OCI-LY7 (cell line): ENCODE data around the gene TTC16. TPM values are rescaled to one million over a fixed set of nuclear protein-coding genes. Genes with fewer than 3 reads are reported as not detected.

Source experiments
- BruUV-seq: library from RNA; stranded (reverse); fragments of 400-500 nt; replicated peaks from 2 replicates; lab custom pipeline; 2021; lab: Mats Ljungman, UMichigan
- CTCF ChIA-PET: fragments of 300-600 bp; sonication (Branson Sonifier 250); formaldehyde crosslinking; loops from one replicate; lab custom pipeline; 2022; ENCODE audit warnings: antibody characterized with exemption; ENCODE audit not compliant: unreplicated experiment; lab: Charles Lee
- POLR2A ChIA-PET: fragments of 300-600 bp; sonication (Branson Sonifier 250); formaldehyde crosslinking; loops from one replicate; lab custom pipeline; 2022; ENCODE audit warnings: antibody characterized with exemption; lab: Charles Lee
- DNase-seq: peaks from one replicate; pipeline ENCODE4 v3.0.0-alpha.2; 2015; ENCODE audit warnings: low spot score
- H2AFZ ChIP-seq: fragments of 200-600 bp; sonication (generic), shearing (Covaris generic); 2 replicates; pipeline ENCODE4 v1.6.1; 2014; ENCODE audit warnings: mild to moderate bottlenecking, antibody characterized with exemption, low read length, moderate library complexity
- H3K27ac ChIP-seq: fragments of 200-600 bp; sonication (generic); 2 replicates; pipeline ENCODE4 v1.5.1; 2014; ENCODE audit warnings: mixed run types, low read depth, mild to moderate bottlenecking, moderate library complexity, low read length, inconsistent platforms; ENCODE audit not compliant: poor library complexity, severe bottlenecking
- H3K36me3 ChIP-seq: fragments of 200-600 bp; sonication (generic); 2 replicates; pipeline ENCODE4 v1.6.1; 2014; ENCODE audit warnings: mild to moderate bottlenecking, antibody characterized with exemption, low read length, moderate library complexity, mixed read lengths; ENCODE audit not compliant: insufficient read depth
- H3K4me1 ChIP-seq: fragments of 200-600 bp; sonication (generic); 2 replicates; pipeline ENCODE4 v1.5.1; 2014; ENCODE audit warnings: mild to moderate bottlenecking, low read length; ENCODE audit not compliant: insufficient read depth, poor library complexity, severe bottlenecking
- H3K4me2 ChIP-seq: fragments of 200-600 bp; sonication (generic); 2 replicates; pipeline ENCODE4 v1.6.1; 2014; ENCODE audit warnings: mild to moderate bottlenecking, low read length
- H3K4me3 ChIP-seq: fragments of 200-600 bp; sonication (generic); 2 replicates; pipeline ENCODE4 v1.5.1; 2014; ENCODE audit warnings: mild to moderate bottlenecking, low read depth, low read length; ENCODE audit not compliant: poor library complexity, severe bottlenecking
- H3K79me2 ChIP-seq: fragments of 200-600 bp; sonication (generic); 2 replicates; pipeline ENCODE4 v1.6.1; 2016; ENCODE audit warnings: low read depth, mild to moderate bottlenecking, low read length, moderate library complexity, mixed read lengths; ENCODE audit not compliant: insufficient read depth
- H3K9me2 ChIP-seq: fragments of 200-600 bp; sonication (generic); 2 replicates; pipeline ENCODE4 v1.6.1; 2016; ENCODE audit warnings: mild to moderate bottlenecking, low read length, mixed read lengths; ENCODE audit not compliant: insufficient read depth
- H3K9me3 ChIP-seq: fragments of 200-600 bp; sonication (generic); 2 replicates; pipeline ENCODE4 v1.6.1; 2014; ENCODE audit warnings: mild to moderate bottlenecking, mixed run types, low read length, mixed read lengths
- H4K20me1 ChIP-seq: fragments of 200-600 bp; sonication (generic); 2 replicates; pipeline ENCODE4 v1.6.1; 2014; ENCODE audit warnings: mild to moderate bottlenecking, antibody characterized with exemption, low read length, moderate library complexity, mixed read lengths; ENCODE audit not compliant: insufficient read depth
- EZH2phosphoT487 ChIP-seq: fragments of 200-600 bp; sonication (generic); IDR thresholded peaks from 2 replicates; pipeline ENCODE4 v1.6.1; 2018; ENCODE audit warnings: low read depth, borderline replicate concordance, mild to moderate bottlenecking, mixed run types, antibody characterized with exemption, low read length, moderate library complexity, mixed read lengths
- intact Hi-C: fragments of 100-400 bp; cut with micrococcal nuclease; formaldehyde crosslinking; loops from one replicate; pipeline ENCODE4 v1.10.0; 2022; ENCODE audit not compliant: unreplicated experiment
- total RNA-seq, 2 experiments: library from RNA; depleted of rRNA in 1 of 2; stranded (reverse); fragments of >200 nt in 1 of 2; shearing (Covaris generic) in 1 of 2; gene quantifications; 2 replicates each; pipeline ENCODE4 v1.2.3, GENCODE V29; 2014 to 2022
- TF ChIP-seq, protein P1 (sequence below): fragments of 200-600 bp; sonication (generic); conservative IDR thresholded peaks from 2 replicates; pipeline ENCODE4 v1.5.1; 2014; ENCODE audit warnings: mild to moderate bottlenecking, antibody characterized with exemption, low read length, moderate library complexity, mixed read lengths

TTC16 gene
- total RNA-seq, 2 experiments from 2014 or later, result not detected

DNA sequence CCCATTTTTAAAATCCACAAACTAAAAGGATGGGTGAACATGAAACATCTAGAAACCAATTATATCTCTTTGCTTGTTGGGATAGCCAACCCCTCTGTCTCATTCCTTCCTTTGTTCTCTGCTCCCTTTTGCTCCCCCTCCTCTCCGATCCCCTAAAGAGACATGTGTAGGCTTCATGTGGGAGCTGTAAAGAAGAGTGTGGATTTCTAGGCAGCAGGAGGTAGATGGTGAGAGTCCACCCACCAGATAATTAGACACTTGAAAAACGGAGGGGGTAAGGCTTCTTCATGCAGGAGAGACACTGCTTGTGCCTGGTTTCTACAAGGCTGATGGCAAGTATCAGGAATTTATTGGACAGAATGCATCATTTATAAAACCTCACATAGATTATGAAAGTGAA is 36.4 kb upstream of the TTC16 start:
- no peaks in the 10 kb centered on the region for H3K9me3 ChIP-seq
- no peaks in the 10 kb centered on the region for H3K4me1 ChIP-seq
- no peak overlapping the region for H3K4me3 ChIP-seq
- ChIA-PET CTCF (no interaction called here), POLR2A (no interaction called here)
- H4K20me1 ChIP-seq, result no peaks in the 10 kb centered on the region
- BruUV-seq, result no TSS peak
- intact Hi-C loops, result no loop called here
- H3K27ac ChIP-seq, result no peak overlapping the region
- H3K4me2 ChIP-seq, result no peak overlapping the region
- no peaks in the 10 kb centered on the region for H3K79me2 ChIP-seq
- H3K36me3 ChIP-seq, result no peaks in the 10 kb centered on the region
- no peak overlapping the region for H2AFZ ChIP-seq
- DNase-seq, result no peak
- no peaks in the 10 kb centered on the region for H3K9me2 ChIP-seq
- TF ChIP-seq, protein P1, sequence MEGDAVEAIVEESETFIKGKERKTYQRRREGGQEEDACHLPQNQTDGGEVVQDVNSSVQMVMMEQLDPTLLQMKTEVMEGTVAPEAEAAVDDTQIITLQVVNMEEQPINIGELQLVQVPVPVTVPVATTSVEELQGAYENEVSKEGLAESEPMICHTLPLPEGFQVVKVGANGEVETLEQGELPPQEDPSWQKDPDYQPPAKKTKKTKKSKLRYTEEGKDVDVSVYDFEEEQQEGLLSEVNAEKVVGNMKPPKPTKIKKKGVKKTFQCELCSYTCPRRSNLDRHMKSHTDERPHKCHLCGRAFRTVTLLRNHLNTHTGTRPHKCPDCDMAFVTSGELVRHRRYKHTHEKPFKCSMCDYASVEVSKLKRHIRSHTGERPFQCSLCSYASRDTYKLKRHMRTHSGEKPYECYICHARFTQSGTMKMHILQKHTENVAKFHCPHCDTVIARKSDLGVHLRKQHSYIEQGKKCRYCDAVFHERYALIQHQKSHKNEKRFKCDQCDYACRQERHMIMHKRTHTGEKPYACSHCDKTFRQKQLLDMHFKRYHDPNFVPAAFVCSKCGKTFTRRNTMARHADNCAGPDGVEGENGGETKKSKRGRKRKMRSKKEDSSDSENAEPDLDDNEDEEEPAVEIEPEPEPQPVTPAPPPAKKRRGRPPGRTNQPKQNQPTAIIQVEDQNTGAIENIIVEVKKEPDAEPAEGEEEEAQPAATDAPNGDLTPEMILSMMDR, result no peak
- no peak for TF ChIP-seq EZH2phosphoT487

DNA sequence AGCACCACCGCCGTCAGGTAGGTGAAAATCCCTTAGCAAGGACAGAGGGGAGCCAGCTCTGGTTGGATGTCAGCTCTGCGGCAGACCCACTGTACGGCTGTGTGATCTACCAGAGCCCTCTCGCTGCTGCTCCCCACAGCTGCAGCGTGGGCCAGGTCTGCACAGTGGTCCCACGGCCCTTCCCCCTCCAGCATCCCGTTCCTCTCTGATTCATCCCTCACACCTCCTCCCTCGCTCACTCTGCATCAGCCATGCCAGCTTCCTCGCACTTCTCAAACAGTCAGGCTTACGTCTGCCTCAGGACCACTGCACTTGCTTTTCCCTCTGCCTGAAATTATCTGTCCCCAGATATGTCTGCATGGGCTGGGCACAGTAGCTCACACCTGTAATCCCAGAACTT is 35.7 kb upstream of the TTC16 start:
- no peak for TF ChIP-seq EZH2phosphoT487
- TF ChIP-seq, protein P1, result no peak
- POLR2A ChIA-PET, result interaction anchor here (0.5 kb wide), 1 partner anchor 249 kb away, joined by 3 read pairs; no protein-coding TSS in a partner anchor
- Histone ChIP-seq H3K4me3 (no peak overlapping the region), H2AFZ (no peak overlapping the region), H3K4me2 (no peak overlapping the region), H3K4me1 (no peaks in the 10 kb centered on the region), H3K9me2 (no peaks in the 10 kb centered on the region), H3K36me3 (no peaks in the 10 kb centered on the region), H4K20me1 (no peaks in the 10 kb centered on the region), H3K9me3 (no peaks in the 10 kb centered on the region), H3K79me2 (no peaks in the 10 kb centered on the region), H3K27ac (no peak overlapping the region)
- DNase-seq, result no peak
- BruUV-seq, result no TSS peak
- intact Hi-C loops, result no loop called here
- CTCF ChIA-PET, result no interaction called here

DNA sequence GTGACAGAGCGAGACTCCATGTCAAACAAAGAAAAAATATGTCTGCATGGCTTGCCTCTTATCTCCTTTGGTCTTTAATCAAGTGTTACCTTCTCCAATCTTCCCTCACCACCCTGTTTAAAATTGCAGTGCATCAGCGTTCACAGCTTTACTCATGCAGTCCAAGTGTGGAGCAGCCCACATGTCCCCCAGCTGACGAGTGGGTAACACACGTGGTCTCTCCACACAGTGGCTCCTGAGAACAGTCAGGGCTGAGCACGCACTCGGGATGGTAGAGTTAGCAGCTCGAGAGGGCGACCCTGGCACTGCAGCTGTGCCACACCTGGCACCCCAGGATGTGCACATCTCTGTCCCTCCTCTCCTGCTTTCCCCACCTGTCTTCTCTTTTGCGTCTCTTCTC is 35.0 kb upstream of the TTC16 start:
- ChIA-PET POLR2A (no interaction called here), CTCF (no interaction called here)
- Histone ChIP-seq H3K9me3 (no peaks in the 10 kb centered on the region), H3K9me2 (no peaks in the 10 kb centered on the region), H2AFZ (no peak overlapping the region), H3K36me3 (no peaks in the 10 kb centered on the region), H3K4me2 (no peak overlapping the region), H4K20me1 (no peaks in the 10 kb centered on the region), H3K79me2 (no peaks in the 10 kb centered on the region), H3K4me3 (no peak overlapping the region), H3K27ac (no peak overlapping the region), H3K4me1 (no peaks in the 10 kb centered on the region)
- no peak for DNase-seq
- no TSS peak for BruUV-seq
- intact Hi-C loops, result no loop called here
- TF ChIP-seq, protein P1, result no peak
- no peak for TF ChIP-seq EZH2phosphoT487
